ENCODE results near the gene RBM46.

The RBM46 gene, protein sequence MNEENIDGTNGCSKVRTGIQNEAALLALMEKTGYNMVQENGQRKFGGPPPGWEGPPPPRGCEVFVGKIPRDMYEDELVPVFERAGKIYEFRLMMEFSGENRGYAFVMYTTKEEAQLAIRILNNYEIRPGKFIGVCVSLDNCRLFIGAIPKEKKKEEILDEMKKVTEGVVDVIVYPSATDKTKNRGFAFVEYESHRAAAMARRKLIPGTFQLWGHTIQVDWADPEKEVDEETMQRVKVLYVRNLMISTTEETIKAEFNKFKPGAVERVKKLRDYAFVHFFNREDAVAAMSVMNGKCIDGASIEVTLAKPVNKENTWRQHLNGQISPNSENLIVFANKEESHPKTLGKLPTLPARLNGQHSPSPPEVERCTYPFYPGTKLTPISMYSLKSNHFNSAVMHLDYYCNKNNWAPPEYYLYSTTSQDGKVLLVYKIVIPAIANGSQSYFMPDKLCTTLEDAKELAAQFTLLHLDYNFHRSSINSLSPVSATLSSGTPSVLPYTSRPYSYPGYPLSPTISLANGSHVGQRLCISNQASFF

DNA sequence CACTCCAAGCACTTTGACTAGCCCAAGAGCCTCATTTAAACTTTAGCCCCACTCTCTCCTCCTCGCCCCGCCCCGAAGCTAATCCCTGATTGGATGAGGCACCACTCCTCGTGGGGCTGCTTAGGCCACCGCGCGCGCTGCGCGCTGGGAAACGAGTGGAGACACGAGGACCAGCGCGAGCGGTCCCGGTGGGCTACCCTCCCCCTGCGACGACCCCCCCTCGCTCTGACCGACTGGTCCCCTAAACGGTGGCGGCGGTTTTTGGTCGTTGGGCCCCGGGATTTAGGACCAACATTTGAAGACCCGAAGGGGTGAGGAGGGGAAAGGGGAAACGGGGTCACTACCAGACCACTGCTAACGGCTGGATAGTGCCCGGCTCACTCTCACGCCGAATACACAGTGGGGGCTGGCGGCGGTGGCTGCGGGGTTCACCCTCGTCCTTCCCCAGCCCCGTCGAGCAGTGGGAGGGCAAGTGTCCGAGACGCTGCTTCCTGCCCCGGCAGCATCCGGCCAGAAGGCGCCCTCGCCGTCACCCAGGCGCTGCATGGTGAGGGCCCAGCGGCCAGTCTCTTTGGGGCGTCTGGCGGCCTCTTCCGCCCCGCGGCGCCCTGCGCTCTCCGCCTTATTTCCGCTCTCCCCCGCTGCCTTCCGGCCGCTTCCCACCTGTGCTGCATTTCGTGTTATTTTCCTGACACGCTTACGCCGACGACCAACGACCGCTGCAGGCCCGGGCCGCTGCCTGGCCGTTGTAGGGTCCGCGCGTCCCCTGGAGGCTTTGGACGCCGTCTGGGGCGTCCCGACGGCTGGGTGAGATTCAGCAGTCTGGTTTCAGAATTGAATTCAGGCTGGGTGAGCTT, at the start of gene RBM46:
Gene RBM46, plus strand, starts transcription at position 147 of the 857 bp plus-strand sequence. CDS start 15,481 bp downstream, outside the sequence.
- no peak for DNase-seq (ENCODE audit: low read depth)

DNA sequence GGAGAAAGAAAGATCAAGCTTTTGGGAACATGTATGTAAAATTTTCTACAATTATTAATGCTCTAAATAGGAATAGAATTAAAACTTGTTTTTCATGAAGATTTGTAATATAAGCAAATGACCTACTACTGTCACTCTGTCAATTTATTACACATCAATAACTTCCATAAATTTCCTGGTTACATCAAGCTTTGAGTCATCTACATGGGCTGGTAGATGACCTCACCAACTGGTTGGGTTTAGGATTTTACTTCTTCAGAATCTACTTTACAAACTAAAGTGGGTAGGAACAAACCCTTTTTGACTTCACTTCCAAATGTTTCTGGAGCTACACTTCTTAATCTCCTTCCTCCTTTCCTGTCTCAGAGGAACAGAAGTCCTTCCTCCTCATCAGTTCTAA, 49.3 kb upstream of the RBM46 start:
- no peak for DNase-seq (ENCODE audit: low read depth)

DNA sequence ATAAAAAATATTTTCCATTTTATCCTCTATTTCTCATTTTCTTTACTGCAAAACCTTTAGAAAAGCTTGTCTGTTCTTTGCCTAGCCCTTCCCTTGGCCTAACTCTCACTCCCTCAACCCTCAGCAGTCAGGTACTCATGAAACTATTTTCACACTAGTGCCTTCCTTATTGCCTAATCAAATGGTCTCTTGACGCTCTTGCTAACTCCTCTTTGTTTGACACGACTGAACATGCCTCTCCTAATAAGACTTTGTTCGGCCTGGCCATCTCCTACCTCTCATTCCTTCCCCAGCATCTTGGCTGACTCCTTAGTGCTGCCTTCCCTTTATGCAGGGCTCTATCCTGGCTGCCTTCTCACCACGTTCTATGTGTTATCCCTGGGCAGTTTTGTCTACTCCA, 48.4 kb upstream of the RBM46 start:
- DNase-seq (ENCODE audit: low read depth) = no peak

DNA sequence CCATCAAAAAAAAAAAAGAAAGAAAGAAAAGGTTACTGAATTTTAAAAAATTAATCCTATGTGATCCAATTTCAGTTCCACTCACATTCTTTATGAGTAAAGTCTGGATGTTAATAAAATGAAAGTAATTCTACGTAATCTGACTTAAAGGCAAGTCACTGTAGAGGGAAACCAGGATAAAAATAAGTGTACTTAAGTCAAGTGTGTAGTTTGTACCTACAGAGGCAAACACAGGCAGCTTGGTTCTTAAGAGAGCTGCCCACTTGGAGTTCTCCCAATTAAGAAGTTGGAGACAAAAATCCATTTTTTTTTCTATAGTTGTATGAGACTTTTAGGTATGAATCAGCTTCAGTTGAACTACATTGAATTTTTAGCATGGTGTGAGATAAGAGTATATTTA, 44.3 kb upstream of the RBM46 start:
- DNase-seq (ENCODE audit: low read depth) = no peak

DNA sequence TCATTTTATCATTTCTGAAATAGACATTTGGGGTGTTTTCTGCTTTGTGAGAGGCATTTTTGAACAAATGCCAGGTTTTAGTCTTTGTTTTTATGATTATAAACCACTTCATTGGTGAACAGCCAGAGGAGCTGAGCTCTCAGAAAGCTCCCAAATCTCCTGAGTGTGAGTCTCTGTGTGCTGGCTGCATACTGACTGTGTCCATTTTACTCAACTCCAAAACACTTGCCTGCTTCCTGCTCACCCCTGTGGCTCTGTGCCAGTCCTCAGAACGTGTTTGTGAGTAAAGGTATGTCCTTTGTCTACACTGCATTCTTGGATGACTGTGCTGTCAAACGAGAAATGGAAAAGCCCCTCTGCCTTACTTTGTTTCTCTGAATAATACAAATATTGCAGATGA, 42.6 kb upstream of the RBM46 start:
- DNase-seq (ENCODE audit: low read depth) = no peak

DNA sequence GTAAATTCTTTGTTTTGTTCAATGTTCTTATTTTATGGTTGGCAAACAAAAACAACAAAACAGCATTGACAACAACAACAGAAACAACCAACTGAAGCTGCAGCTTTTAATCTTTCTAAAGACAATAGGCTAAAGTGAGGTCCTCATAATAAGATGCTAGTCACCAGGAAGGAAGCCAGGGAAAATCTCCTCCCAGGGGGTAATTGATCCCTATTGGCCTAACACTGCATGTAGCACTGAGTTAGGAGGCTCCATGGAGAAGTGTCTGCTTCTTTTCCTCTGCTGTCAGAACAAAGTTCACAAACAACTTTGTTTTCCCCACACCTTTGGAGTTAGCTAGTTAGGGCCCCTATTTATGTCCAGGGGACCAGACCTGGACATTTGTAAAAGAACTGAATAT, 42.0 kb upstream of the RBM46 start:
- no peak for DNase-seq (ENCODE audit: low read depth)

DNA sequence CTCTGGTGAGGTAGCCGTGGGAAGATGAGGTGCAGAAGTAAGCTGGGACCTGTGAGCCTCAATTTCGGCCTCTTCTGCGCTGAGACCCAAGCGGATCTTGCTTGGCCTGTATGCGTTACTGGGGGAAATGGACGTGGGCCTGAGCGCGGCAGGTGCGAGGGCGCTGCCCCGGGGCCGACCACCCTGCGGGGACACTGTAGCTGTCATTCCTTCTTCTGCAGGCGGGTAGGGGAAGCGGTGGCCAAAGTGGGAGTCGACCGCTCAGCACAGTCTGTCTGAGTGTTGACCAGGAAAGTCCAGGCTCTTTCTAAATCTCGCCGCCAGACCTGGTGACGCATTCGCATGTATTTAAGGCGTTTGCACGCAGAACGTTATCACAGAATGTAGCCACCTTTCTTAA, 40.6 kb upstream of the RBM46 start:
- DNase-seq (ENCODE audit: low read depth) = no peak

DNA sequence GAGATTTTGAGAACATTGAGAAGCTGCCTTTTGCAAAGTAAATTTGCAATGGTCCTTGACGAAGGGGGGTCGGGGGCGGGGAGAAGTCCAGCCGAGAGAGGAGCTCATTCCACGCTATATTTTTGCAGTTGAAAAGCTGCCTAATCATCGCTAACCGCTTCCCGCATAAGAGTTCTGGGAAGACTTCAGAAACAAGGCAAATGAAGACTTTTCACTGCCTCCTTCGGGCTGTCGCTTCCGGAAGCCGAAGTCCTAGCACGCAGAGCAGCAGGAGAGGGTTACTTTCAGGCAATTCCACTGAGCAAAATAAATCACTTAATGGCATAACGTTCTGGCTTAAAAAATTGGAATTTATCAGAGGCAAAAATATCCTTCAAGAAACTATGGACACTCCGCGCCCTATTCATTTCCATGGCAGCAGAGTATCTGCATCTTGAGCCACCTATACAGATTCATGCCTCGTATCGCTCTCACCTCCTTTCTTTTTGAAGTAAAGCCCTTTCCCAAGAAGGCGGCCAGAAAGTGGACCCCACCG, 39.9 kb upstream of the RBM46 start:
- DNase-seq (ENCODE audit: low read depth) = no peak

DNA sequence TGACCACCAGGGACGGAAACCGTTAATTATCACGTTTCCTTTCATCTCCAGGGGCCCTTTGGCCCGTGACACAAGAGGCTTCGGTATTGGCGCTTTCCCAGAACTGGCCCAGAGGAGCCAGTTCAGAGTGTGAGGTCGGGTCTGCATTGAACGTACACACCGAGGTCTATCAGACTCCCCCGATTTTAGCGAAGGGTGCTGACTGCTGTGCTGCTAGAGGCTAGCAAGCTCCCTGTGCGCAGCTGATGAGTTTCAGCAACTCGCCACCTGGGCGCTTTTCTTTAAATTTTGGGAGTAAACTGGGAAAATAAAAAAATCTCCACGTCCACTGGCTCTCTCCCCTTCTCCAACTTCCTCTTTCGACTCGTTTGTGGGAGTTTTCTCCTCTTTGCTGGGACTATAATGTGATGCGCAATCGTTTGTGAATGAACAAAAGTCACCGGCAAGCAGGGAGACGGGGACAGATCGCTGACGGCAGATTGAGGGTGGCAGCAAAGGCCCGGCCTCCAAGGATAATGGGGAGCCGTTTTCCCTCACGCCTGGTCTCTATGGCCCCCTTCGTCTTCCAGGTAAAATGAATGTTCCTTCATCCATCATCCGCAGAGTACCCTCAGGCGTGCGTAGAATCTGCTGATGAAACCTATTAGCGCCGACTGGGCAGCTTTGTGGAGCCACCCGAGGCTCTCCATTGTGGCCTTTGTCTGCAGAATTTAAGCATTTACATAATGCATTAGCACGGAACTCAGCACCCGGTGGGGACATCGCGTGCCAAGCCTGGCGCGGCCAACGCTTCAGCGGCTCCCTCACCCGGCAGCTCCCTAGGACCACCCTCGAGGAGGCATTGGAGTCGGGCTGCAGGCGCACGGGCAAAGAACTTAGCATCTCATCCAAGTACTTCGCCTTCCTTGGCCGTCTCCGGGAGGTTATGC, 38.9 kb upstream of the RBM46 start:
- DNase-seq (ENCODE audit: low read depth) = no peak

DNA sequence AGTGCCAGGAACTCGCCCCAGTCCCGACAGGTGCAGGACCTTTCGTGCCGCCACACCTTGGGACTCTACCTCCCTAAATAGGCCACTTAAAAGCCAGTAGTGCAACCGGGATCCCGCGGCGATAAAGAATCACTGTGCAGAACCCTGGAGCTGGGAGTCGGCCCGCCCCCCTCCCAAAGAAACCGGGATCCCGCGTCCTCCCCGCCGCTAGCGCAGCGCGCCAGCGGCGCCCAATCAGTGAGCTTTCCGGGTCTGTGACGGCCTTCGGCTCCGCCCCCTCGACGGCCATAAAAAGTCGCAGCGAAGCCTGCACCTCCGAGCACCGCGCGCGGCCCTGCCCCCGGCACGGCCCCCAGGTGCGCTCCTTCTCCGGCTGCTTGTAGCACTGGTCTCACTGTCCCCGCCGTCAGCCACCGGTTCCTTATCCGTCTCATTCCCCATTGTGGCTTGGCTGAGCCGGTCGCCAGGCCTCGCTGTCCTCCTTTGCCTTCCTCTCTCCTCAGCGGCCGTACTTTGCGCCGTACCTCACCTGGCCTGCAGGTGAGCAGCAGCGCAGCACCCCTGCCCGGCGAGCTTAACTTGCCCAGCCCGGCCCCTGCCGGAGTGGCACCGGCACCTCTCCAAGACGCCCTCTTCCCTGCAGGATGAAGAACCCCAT, 37.3 kb upstream of the RBM46 start, which contains the start of gene LRAT:
Gene LRAT, plus strand, starts transcription at position 318 of the 658 bp plus-strand sequence. Its CDS starts 327 bp downstream, at position 645.
- DNase-seq (ENCODE audit: low read depth) = peak; percentile 0

DNA sequence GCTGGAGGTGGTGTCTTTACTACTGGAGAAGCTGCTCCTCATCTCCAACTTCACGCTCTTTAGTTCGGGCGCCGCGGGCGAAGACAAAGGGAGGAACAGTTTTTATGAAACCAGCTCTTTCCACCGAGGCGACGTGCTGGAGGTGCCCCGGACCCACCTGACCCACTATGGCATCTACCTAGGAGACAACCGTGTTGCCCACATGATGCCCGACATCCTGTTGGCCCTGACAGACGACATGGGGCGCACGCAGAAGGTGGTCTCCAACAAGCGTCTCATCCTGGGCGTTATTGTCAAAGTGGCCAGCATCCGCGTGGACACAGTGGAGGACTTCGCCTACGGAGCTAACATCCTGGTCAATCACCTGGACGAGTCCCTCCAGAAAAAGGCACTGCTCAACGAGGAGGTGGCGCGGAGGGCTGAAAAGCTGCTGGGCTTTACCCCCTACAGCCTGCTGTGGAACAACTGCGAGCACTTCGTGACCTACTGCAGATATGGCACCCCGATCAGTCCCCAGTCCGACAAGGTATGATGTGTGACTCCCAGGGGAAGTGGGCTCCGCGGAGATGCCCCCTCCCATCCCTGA, 36.6 kb upstream of the RBM46 start:
- DNase-seq (ENCODE audit: low read depth) = no peak

DNA sequence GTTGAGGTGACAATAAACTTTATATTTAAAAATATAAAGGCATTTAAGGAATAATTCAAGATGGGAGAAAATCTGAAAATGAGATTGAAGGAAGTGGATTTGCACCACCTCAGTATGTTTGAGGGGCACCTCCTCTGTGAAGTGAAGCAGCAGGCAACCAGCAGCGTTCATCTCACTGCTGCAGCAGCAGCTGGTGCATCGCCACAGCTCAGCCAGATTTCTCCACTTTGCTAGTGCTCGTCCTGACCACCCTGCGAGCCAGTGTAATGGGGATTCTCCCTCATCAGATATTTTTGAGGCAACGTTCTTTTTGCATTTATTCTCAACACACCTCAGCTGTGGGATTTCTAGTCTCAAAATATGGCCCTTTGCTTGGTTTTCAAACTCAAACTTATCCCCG, 23.4 kb upstream of the RBM46 start:
- no peak for DNase-seq (ENCODE audit: low read depth)

DNA sequence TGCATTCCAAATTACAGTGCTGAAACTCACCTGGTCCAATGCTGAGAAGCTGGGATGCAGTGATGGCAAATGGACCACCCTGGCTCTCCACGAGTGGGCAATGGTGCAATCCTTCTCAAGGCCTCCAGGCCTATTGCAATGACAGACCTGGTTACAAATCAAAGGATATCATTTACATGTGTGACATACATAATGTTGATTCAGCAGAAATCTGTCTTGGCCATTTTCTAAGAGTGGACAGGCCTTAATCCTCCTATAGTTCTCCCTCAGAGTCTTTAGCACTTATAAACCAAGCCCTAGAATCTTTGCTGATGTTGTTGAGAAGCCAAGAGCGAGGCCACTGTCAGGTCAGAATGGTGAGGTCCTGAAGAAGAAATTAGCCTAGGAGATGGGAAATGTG, 20.2 kb upstream of the RBM46 start:
- no peak for DNase-seq (ENCODE audit: low read depth)

DNA sequence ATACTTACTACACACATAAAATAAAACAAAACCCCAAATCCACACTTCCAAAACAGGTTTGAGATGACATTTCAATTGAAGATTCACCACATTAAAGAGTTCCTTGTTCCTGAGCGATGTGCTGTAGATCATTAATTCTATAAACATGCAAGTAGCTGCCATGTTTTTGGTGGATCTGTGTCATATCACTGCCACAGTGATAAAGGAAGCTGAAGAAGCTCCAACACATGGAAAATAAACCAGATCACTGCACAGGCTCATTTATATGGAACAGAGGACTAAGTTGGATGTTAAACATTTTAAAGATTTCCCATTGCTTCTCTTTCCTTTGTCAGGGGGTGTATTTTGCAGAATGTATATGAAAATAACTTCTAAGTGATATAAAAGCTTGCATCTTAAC, 2.8 kb upstream of the RBM46 start:
- no peak for DNase-seq (ENCODE audit: low read depth)

DNA sequence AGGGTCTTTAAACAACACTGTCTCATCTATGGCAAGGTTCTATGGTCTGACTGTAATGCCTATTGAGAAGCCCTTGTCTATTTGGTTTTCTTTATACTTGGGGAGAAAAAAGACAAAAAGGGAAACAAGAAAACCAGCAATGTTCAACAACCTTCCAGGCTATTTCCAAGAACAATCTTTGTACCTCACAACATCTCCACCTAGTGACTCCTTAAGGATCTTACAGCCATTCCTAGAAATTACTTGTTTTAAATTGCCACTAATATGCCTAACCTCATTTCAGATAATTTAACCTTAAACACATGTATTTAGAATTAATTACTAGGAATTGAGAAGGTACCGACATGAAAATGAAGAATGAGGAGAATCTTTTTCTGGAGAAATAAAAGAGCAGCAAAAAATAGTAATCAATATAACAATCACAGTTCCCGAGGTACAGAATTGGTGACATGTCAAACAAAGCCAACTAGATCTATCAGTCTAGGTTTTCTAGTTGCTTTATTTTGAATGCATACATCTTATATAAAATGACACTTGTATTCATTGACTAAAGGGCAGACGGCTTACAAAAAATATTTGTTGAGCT, 1.6 kb upstream of the RBM46 start:
- DNase-seq (ENCODE audit: low read depth) = no peak

DNA sequence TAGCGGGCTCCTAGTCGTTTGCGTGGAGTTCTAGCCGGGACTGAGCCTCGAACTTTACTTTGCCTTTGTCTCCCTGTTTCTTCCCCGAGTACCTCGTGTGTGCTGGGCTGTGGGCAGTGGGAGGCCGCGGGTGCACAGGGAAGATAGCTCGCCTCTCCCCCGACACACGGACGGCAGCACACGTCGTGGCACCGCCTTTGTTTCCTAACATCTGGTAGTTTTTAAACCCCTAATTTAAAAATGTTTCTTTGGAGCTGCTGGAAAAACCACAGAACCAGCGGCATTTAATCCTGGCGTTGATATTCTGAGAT, 866 bp downstream of the RBM46 start:
- no peak for DNase-seq (ENCODE audit: low read depth)

DNA sequence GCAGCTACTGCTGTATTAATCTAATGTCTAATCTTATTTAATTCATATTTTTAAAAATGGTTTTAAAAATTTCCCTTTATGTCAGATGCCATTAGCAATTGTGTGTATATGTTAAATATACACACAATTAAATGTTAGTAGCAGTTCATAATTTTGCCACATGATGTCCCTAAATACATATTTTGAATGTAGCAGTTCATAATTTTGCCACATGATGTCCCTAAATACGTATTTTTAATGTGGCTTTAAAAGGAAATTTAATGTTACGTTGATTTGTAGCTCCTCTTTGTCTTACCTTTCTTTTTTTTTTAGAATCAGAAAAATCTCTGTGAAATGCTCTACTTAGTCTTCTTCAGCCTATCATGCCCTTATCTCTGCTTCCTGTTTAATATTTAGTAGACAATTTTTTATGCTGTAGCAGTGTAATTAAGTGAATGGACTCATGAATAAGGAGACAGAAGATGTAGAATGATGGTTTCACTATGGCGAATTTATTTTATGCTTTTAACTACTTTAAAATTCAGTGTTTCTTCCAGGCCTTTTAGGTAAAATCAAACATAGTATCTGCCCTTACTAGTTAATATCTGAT, 26.1 kb downstream of the RBM46 start:
- DNase-seq (ENCODE audit: low read depth) = no peak

DNA sequence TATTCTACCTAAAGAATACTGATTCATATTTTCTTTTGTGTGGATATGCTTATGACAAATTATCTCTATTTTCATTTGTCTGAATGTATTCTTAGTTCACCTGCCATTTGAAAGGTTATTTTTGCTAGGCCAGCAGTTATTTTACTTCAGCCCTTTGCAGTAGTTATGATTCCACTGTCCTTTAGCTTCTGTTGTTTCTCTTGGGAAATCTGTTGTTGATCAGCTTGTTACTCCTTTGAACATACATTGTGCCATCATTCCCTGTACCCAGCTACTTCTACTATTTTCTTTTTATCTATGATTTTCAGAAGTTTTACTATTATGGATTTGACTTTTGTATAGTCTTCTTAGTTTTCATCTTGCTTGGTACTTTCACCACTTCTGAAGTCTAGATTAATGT, 37.2 kb downstream of the RBM46 start:
- no peak for DNase-seq (ENCODE audit: low read depth)

DNA sequence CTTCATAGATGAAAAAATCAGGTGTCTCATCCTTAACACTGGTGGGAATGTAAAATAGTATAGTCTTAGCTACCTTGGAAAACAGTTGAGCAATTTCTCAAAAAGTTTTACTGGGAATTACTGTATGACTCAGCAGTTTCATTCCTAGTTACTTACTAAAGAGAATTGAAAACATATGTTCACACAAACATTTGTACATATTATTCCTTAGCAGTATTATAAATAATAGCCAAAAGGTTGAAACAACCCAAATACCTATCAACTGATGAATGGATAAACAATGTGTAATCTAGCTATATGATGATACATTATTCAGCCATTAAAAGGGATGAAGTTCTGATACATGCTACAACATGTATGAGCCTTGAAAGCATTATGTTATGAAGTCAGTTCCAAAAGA, 41.7 kb downstream of the RBM46 start:
- no peak for DNase-seq (ENCODE audit: low read depth)

DNA sequence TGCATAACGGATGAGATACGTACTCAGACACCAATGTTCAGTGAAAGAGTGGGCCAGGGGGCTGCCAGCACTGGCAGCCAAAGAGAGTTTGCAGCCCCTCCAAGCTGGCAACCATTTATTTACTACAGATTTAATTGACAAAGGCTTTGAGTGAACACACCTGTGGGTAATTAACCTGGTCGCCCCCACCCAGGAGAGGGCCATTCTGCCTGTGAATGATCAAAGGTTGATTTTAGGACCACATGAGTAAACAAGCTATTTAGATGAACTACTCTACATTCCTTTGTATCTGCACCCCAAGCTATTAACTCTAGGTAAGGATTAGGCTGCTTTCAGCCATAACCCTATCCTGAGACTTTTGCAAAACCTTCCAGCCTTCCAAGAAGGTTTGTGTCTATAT, 55.0 kb downstream of the RBM46 start:
- DNase-seq (ENCODE audit: low read depth) = no peak

All from stimulated activated CD8-positive, alpha-beta memory T cell treated with anti-CD3 and anti-CD28 coated beads, Interleukin-7, amount 100 ng/mL, for 24 hours (primary cell).